GM21381 (cell line): ENCODE measurements around the gene LENG9.
"Not testable (repeated sequence)": the region's sequence is repeated elsewhere in the genome, so short reads cannot be mapped to it uniquely, and the experiment has no call there.

Experiments
- ATAC-seq: cut with Tn5 transposase; IDR thresholded peaks from one replicate; pipeline ENCODE4 v1.9.1; 2021; ENCODE audit warnings: mild to moderate bottlenecking, moderate library complexity; ENCODE audit not compliant: unreplicated experiment

LENG9 gene

DNA sequence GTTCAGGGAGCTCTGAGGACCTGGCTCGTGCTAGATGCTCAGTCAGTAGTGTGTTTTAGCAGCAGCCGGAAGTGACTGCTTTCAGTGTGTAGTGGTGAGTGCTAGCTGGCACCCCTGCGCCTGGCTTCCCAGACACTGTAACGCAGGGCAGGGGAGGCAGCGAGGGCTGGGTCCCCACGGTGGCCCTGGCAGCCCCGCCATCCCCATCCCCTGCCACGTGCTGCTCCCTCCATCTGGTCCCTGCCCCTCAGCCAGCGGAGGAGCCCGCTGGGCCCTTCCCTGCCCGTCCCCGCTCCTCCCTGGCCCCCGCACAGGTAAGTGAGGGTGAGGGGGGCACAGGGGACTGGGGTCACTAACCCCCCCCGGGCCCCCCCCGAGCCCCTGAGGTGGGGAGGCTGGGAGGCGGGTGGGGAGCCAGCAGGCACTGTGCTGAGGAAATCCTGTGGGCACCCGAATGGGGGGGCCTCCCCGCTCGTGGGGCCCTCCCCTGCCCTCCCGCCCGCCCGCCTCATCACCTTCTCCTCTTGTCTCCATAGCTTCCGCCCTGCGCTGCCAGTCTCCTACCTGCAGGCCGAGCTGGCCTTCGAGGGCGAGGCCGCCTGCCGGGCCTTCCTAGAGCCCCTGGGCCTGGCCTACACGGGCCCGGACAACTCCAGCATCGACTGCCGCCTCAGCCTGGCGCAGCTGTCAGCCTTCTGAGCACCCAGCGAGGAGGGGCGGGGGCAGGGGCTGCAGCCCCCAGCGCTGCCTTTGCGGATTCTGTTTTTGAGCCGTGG is 3.2 kb downstream of the LENG9 start:
- ATAC-seq: no peak

DNA sequence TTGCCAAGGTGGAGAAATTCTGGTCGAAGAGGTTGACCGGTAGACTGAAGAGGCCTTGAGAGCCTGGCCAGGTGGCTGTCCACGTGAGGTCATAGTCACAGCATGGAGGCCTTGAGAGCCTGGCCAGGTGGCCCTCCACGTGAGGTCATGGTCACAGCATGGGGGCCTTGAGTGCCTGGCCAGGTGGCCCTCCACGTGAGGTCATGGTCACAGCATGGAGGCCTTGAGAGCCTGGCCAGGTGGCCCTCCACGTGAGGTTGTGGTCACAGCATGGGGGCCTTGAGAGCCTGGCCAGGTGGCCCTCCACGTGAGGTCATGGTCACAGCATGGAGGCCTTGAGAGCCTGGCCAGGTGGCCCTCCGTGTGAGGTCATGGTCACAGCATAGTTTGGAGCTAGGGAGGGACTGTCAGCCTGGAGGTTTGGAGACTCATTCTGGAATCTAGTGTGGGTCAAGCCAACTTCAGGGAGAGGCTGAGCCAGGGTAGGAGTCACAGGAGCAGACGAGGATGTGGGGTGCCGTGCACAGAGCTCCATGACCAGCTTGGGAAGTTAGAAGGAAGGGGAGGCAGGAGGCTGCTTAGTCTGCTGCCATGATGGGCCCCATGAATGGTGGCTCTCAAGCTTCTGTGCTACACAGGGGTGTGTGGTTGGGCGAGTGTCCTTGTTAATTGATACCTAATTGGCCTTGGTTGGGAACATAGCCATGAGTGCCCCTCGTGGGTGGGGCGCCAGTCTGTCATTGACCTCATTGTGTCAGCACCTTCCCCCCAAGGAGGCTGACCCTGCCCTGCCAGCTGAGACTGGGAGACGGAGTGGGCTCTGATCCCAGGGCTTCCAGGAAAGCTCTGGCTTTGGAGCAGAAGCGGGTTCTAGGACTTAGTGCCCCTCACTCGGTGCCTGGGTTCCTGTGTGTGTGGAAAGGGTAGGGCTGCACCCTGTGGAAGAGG is 4.0 kb downstream of the LENG9 start:
- no peak for ATAC-seq

DNA sequence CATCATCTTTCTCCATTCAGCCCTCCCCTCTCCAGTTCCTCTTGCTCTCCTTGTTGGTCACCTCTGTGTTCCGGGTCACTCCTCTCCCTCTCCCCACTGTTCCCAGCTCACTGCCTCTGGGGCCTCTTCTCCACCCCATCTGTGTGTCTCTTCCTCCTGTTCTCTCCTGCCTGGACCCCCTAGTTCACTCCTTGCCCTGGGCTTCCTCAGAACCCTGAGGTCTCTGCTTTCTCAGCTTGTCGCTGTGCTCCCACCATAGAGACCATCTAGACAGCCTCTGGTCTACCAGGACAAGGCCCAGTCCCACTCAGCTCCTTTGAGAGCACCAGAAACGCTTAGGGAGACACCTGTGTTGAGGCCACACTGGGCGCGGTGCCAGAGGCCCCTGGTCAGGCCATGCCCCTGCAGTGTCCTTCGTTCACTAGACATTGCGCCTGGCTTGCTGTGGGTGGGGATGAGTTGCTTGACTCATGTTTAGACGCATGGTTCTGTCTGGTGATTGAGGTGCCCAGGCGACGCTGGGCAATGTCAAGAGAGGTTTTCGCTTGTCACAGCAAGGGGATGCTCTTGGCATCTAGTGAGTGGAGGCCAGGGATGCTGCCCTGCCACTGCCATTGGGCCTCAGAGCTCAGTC is 4.8 kb downstream of the LENG9 start:
- ATAC-seq: no peak

DNA sequence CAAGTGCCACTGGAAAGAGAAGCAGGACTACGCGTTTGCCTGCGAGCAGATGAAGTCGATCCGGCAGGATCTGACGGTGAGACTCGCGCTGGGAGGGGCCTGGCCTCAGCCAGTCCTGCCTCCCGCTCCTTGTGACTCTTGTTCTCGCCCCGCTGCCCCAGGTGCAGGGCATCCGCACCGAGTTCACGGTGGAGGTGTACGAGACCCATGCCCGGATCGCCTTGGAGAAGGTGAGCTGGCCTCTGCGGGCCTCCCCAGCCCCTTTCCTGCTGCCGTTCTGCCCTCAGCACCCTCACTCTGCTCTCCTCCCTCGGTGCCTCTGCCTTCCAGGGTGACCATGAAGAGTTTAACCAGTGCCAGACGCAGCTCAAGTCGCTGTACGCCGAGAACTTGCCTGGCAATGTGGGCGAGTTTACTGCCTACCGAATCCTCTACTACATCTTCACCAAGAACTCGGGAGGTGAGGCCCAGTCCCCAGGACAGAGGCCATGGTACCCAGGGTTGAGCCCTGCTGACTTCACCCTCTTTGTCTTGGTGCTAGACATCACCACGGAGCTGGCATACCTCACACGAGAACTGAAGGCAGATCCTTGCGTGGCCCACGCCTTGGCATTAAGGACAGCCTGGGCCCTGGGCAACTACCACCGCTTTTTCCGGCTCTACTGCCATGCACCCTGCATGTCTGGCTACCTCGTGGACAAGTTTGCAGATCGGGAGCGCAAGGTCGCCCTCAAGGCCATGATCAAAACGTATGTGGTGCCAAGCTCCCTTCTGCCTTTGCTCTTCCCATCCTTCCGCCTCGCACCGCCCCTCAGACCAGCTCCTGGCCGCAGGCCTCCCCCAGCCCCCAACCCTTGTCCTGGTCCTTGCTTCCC is 5.6 kb downstream of the LENG9 start:
- no peak for ATAC-seq

DNA sequence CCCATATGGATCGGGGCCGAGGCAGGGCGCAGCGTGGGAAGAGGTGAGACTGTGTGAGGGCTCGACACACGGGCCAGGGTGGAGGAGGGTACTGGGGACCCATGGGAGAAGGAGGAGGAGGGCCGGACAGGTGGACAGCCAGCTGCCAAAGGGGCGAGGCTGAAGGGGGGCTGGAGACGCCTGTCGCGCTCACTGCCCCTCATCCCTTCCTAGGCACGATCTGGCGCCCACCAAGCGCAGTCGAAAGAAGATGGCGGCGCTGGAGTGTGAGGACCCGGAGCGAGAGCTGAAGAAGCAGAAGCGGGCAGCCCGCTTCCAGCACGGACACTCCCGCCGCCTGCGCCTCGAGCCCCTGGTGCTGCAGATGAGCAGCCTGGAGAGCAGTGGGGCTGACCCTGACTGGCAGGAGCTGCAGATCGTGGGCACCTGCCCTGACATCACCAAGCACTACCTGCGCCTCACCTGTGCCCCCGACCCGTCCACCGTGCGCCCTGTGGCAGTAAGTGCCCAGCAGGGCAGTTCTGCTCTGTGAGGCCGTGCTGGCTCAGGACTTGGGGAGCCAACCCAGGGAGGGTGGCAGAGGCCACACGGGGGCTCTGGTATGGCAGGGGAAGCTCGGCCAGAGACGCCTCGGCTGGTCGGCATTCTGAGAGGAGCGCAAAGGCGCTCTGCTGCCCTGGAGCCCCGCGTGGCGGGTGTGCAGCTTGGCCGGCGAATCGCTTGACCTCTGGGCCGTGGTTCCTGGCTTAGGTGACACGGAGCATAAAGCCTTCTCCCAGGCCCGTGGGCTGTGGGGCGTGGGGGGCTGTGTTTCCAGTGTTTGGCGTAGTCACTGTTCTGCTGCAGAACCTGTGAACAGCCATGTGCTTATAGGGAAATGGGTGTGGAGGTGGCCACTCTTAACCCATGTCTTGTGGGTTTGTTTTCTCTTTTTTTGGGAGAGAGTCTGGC is 6.9 kb downstream of the LENG9 start:
- no peak for ATAC-seq

DNA sequence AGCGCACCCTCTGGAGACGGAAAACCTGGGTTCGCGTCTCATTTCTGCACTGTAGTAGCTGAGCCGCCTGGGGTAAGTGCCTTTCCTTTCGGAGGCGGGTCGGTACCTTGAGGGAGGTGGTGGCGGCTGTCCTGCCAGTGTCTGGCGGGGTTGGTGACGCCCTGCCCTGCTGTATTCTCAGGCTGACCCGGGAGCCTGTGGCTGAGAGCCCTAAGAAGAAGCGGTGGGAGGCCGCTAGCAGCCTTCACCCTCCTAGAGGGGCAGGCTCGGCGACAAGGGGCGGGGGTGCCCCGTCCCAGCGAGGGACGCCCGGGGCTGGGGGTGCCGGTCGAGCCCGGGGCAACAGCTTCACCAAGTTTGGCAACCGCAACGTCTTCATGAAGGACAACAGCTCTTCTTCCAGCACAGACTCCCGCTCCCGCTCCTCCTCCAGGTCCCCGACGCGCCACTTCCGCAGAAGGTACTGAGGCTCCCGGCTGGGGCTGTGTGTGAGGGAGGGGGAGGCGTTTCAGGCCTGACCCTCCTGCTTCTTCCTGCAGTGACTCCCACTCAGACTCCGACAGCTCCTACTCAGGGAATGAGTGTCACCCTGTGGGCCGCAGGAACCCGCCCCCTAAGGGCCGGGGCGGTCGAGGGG is 7.7 kb downstream of the LENG9 start:
- ATAC-seq: no peak

DNA sequence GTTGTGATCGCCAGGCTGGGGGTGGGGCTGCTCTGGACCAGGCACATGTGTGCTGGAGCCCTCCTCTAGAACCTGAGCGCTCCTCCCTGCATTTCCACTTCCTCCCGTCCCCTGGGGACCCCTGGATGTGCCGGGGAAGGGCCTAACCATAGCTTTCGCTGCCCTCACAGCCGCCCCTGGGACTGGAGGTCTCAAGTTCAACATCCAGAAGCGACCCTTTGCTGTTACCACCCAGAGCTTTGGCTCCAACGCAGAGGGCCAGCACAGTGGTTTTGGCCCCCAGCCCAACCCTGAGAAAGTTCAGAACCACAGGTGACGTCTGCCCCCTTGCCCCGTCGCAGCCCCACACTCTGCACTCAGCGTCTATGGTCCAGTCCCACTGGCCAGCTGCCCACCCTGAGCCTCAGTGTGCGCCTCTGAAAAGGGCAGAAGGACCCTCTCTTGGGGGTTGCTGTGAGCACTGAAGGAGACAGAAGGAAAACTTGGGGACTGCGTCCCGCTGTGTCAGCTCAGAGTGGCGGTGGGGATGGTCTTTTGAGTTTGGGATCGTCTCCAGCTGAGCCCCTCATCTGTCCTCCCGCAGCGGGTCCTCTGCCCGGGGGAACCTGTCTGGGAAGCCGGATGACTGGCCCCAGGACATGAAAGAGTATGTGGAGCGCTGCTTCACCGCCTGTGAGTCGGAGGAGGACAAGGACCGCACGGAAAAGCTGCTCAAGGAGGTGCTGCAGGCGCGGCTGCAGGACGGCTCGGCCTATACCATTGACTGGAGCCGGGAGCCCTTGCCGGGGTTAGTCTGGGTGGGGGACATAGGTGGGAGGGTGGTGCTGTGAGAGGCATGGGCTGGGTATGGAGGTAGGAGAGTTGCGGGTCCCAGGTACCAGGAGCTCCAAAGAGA is 8.6 kb downstream of the LENG9 start:
- ATAC-seq: no peak

DNA sequence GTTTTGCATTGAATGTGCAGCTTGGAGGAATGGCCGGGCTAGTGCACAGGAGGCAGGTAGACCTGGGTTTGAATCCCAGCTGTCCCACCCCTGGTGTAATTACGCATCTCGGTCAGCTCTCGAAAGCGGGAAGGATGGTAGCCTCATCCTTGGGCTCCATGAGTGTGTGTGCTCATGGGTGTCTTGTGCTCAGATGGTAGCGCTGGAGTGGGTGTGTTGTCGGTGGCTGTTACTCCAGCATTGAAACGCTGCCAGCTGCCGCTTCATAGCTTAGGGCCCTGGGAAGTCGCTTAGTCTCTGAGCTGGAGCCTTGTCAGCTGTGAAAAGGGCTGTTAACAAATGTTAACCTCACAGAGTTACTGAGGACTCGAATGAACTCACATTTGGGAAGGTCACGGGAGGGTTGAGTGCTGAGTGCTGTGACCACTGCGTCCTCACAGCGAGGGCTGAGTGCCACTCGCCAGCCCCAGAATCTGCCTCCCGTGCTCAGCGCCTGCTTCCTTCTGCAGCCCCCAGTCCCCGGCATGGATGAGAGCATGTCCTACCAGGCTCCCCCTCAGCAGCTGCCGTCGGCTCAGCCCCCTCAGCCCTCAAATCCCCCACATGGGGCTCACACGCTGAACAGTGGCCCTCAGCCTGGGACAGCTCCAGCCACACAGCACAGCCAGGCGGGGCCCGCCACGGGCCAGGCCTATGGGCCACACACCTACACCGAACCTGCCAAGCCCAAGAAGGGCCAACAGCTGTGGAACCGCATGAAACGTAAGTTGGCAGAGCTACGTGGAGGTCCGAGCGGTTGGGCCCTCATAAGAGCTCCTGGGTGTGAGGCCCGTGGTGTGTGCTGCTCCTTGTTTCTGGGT is 9.4 kb downstream of the LENG9 start:
- ATAC-seq: no peak

DNA sequence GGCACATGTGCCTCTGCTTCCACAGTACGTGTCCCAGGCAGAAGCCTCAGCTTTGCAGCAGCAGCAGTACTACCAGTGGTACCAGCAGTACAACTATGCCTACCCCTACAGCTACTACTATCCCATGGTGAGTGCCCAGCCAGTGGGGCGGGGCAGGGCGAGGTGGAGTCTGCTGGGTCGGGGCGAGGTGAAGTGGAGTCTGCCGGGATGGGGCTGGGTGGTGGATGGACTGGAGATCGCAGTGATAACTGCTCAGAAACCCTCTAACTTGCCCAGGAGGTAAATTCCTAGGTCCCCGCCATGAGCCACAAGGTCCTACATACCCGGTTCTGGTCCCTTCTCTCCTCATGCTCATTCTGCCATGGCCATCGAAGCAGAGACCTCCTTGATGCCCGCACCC is 11.0 kb downstream of the LENG9 start:
- ATAC-seq: no peak

DNA sequence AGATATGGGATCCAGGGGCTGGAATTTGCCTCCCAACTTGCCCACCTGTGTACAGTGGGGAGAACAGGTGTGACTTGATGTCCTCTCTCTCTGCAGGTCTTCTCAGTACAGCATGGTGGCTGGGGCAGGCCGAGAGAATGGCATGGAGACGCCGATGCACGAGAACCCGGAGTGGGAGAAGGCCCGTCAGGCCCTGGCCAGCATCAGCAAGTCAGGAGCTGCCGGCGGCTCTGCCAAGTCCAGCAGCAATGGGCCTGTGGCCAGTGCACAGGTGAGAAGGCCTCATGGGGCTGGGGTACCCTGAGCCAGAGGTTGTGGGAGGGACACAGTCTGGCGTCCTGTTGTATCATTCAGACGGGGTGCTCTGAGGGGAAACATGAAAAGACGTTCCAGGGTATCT is 11.6 kb downstream of the LENG9 start:
- ATAC-seq: no peak

DNA sequence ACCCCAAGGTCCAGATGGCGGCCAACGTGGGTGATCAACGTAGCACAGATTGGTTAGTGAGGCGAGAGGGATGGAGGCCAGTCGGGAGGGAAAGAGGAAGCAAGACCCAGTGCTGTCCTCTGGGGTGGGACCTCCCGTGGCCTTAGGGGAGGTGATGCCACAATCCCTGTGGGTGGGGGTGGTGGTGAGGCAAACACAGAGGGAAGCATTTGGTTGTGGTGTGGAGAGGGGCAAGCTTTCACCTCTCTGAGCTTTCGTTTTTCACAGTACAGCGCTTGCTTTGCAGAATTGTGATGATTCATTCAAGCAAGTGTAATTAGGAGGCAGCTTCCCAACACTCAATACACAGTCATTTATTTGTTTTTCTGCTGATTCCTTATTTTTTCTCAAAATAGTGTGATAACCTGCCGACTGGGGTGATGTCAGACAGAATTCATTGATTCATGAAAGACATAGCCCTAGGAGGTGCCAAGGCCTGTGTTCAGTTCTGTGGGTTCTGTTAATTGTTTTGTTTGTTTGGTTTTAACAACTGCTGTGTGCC is 12.2 kb downstream of the LENG9 start:
- no peak for ATAC-seq

DNA sequence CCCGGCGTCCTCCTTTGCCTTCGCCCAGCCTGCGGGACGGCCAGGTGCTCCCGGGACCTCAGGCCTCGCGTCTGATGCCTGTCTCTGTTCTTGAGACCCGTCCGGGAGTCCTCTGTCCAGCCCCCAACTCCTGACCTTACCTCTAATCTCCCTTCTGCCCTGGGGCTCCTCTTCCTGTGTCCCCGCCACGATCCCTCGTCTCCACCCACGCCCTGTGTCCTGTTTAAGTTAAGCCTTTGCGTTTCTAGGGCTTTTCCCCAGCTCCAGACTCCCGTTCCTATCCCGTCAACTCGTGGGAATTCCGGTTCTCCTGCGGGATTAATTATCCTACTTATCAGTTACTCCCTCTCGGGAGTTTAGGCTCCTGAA is 13.9 kb downstream of the LENG9 start:
- no peak for ATAC-seq

DNA sequence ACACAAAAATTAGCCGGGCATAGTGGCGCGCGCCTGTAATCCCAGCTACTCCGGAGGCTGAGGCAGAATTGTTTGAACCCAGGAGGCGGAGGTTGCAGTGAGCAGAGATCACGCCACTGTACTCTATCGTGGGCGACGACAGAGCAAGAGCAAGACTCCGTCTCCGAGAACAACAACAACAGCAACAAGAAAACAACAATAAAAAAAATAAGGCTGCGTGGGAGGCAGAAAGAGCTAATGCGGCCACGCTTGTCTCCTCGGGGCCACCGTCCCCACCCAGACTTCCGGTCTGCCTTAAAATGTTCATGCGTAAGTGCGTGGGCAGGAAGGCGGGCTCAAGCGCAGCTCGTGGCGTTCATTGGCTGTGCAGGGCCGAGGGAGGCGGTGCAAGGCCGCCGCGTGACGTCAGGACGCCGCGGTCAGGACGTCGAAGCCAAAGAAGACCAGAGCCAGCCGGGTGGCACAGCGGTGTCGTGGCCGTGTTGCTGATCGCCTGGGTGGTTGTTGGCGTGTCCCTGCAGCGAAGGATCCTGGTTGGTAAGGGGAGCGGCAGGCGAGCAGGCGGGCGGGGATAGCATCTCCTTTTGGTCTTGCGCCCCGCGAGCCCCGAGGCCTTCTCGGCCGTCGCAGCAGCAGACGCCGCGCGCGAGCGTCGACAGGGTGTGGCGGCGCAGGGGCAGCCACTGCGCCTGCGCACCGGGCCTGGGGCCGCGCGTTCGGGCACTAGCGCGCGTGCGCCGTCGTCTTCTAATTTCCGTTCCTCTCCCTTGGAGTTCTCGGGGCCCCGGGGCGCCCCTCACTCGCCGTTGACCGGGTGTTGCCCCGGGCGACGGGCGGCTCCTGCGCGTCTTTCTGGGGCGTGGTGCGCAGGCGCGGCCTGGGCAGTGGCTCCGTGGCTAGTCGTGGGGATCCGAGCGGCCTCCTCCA is 14.5 kb downstream of the LENG9 start, which contains the start of gene LENG8:
LENG8 (plus strand) TSS at position 426 of the 927 bp plus-strand sequence. CDS start 2,146 bp downstream, outside the sequence.
- ATAC-seq: peak; percentile 88

DNA sequence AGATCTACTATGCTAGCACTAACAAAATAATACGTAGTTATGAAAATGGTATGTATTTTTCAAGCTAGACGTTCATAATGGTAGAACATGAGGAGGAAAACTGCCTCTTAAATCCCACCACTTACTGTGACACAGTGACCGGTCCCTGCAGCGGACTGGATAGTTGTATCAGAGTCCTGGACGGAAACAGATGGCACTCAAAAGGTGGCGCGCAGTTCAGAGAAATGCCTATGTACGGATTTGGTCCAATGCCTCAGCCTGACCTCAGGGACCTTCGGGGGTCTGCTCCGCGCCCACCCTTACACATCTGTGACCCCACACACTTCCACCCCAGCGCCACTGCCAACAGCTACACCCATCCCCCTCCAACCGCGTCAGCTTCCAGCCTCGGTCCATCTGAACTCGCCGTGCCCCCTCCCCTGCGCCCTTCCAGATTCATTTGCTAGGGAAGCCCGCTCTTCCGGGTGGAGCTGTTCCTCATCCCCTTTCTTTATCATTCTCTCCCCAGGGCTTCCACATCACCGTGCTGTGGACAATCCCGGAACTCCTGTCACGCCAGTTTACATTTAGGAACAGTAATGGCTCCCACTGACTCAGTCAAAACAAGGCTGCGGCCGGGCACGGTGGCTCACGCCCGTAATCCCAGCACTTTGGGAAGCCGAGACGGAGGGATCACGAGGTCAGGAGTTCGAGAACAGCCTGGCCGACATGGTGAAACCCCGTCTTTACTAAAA is 15.4 kb downstream of the LENG9 start:
- peak; percentile 5 for ATAC-seq

DNA sequence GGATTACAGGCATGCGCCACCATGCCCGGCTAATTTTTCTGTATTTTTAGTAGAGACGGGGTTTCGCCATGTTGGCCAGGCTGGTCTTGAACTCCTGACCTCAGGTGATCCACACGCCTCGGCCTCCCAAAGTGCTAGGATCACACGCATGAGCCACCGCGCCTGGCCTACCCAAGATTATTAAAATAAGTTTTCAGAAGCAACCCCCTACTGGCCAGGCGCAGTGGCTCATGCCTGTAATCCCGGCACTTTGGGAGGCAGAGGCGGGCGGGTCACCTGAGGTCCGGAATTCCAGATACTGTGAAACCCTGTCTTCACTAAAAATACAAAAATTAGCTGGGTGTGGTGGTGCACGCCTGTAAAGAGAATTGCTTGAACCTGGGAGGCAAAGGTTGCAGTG is 17.2 kb downstream of the LENG9 start:
- not testable (repeated sequence) for ATAC-seq
